SK-N-SH (cell line): ENCODE data around the gene GUCY2D. TPM values are rescaled to one million over a fixed set of nuclear protein-coding genes. Genes with fewer than 3 reads are reported as not detected.

Experiments
- CTCF ChIA-PET: fragments of 300-600, 350-600 bp; formaldehyde crosslinking; extraction: SDS; loops from one replicate; lab custom pipeline; 2021; lab: Yijun Ruan, JAX
- POLR2A ChIA-PET: fragments of 350-600 bp; sonication (Branson Sonifier 250); formaldehyde crosslinking; extraction: SDS; loops from one replicate; lab custom pipeline; 2020; ENCODE audit warnings: antibody characterized with exemption, inconsistent platforms; lab: Yijun Ruan, JAX
- DNase-seq: peaks from one replicate; pipeline ENCODE4 v3.0.0; 2012
- H2AFZ ChIP-seq: fragments of 200-600 bp; sonication (generic); 2 replicates; pipeline ENCODE4 v1.8.1; 2016; ENCODE audit warnings: antibody characterized with exemption, mild to moderate bottlenecking, low read depth
- H3F3A ChIP-seq: fragments of 200-600 bp; sonication (generic); replicated peaks from 2 replicates; pipeline ENCODE3; 2016; ENCODE audit warnings: antibody characterized with exemption, mild to moderate bottlenecking; ENCODE audit not compliant: insufficient read depth
- H3K27ac ChIP-seq, 2 experiments: fragments of 200-500 bp in 1 of 2; fragments of 200-600 bp in 1 of 2; sonication (Bioruptor generic) in 1 of 2; sonication (generic), shearing (Covaris generic) in 1 of 2; 2 replicates each; pipeline versions ENCODE4 v1.5.1 to v1.6.1; 2014 to 2016; ENCODE audit warnings: low read depth in 2 of 2, inconsistent platforms in 1 of 2, low read length in 1 of 2, mild to moderate bottlenecking in 1 of 2, mixed read lengths in 1 of 2
- H3K27me3 ChIP-seq: fragments of 200-600 bp; sonication (generic), shearing (Covaris generic); 2 replicates; pipeline ENCODE4 v1.6.1; 2016; ENCODE audit warnings: mixed run types; ENCODE audit not compliant: insufficient read depth
- H3K36me3 ChIP-seq, 2 experiments: fragments of 200-500 bp in 1 of 2; fragments of 200-600 bp in 1 of 2; sonication (Bioruptor generic) in 1 of 2; sonication (generic) in 1 of 2; replicated peaks in 1 of 2; 2 replicates each; pipeline versions ENCODE3 to v1.5.1; 2014 to 2016; ENCODE audit warnings: low read length in 1 of 2, mild to moderate bottlenecking in 1 of 2; ENCODE audit not compliant: insufficient read depth in 2 of 2, control insufficient read depth in 1 of 2
- H3K4me1 ChIP-seq, 2 experiments: fragments of 200-500 bp in 1 of 2; fragments of 200-600 bp in 1 of 2; sonication (Bioruptor generic) in 1 of 2; sonication (generic), shearing (Covaris generic) in 1 of 2; 2 replicates each; pipeline versions ENCODE4 v1.5.1 to v1.6.1; 2014 to 2016; ENCODE audit warnings: low read depth in 1 of 2, low read length in 1 of 2, mixed run types in 1 of 2; ENCODE audit not compliant: insufficient read depth in 2 of 2, control insufficient read depth in 1 of 2
- H3K4me2 ChIP-seq: fragments of 200-600 bp; sonication (generic), shearing (Covaris generic); 2 replicates; pipeline ENCODE4 v1.6.1; 2017; ENCODE audit warnings: mixed run types
- H3K4me3 ChIP-seq, 2 experiments: fragments of 200-500 bp in 1 of 2; fragments of 200-600 bp in 1 of 2; sonication (Bioruptor generic) in 1 of 2; sonication (generic), shearing (Covaris generic) in 1 of 2; 2 replicates each; pipeline versions ENCODE4 v1.5.1 to v1.8.1; 2014 to 2016; ENCODE audit warnings: low read depth in 2 of 2, inconsistent platforms in 1 of 2, low read length in 1 of 2, mild to moderate bottlenecking in 1 of 2, mixed read lengths in 1 of 2, moderate library complexity in 1 of 2
- H3K79me2 ChIP-seq: fragments of 200-600 bp; sonication (generic); 2 replicates; pipeline ENCODE4 v1.8.1; 2017; ENCODE audit warnings: mild to moderate bottlenecking; ENCODE audit not compliant: insufficient read depth
- H3K9ac ChIP-seq: fragments of 200-600 bp; sonication (generic); 2 replicates; pipeline ENCODE4 v1.6.1; 2017; ENCODE audit warnings: mixed run types
- H3K9me2 ChIP-seq: fragments of 200-600 bp; sonication (generic); 2 replicates; pipeline ENCODE4 v1.6.1; 2017; ENCODE audit warnings: mixed run types
- H3K9me3 ChIP-seq: fragments of 200-600 bp; sonication (generic); 2 replicates; pipeline ENCODE4 v1.6.1; 2017; ENCODE audit warnings: mixed run types, mild to moderate bottlenecking, moderate library complexity
- H4K20me1 ChIP-seq: fragments of 200-600 bp; sonication (generic); 2 replicates; pipeline ENCODE4 v1.6.1; 2017; ENCODE audit warnings: mild to moderate bottlenecking, mixed run types; ENCODE audit not compliant: insufficient read depth
- CHD2 ChIP-seq: fragments of 150-350 bp; IDR thresholded peaks from 2 replicates; pipeline ENCODE4 v1.6.1; 2018; ENCODE audit warnings: low read length; ENCODE audit not compliant: partially characterized antibody
- FOSL2 ChIP-seq: IDR thresholded peaks from 2 replicates; pipeline ENCODE4 v1.4.0; 2012; ENCODE audit warnings: low read depth, mild to moderate bottlenecking, moderate library complexity, borderline replicate concordance
- FOXJ3 ChIP-seq: sonication (generic); formaldehyde crosslinking; IDR thresholded peaks from 2 replicates; pipeline ENCODE4 v1.5.1; 2020; ENCODE audit warnings: mild to moderate bottlenecking, missing genetic modification reagents
- GABPA ChIP-seq: IDR thresholded peaks from 2 replicates; pipeline ENCODE4 v1.4.0; 2012; ENCODE audit warnings: low read depth, mild to moderate bottlenecking
- MXI1 ChIP-seq: IDR thresholded peaks from 2 replicates; pipeline ENCODE4 v1.6.1; 2012; ENCODE audit warnings: mild to moderate bottlenecking, low read depth, low read length, improper control_type of control experiment
- NRF1 ChIP-seq: IDR thresholded peaks from 2 replicates; pipeline ENCODE4 v1.6.1; 2012; ENCODE audit warnings: low read depth, mild to moderate bottlenecking, low read length
- RCOR1 ChIP-seq: fragments of 150-350 bp; IDR thresholded peaks from 2 replicates; pipeline ENCODE4 v1.6.1; 2017; ENCODE audit warnings: antibody characterized with exemption, low read length
- RFX5 ChIP-seq: IDR thresholded peaks from 2 replicates; pipeline ENCODE4 v1.6.1; 2012; ENCODE audit warnings: mild to moderate bottlenecking, improper control_type of control experiment, low read length
- RXRA ChIP-seq: IDR thresholded peaks from 2 replicates; pipeline ENCODE4 v1.4.0; 2012; ENCODE audit warnings: low read depth, mild to moderate bottlenecking, borderline replicate concordance
- SIN3A ChIP-seq: IDR thresholded peaks from 2 replicates; pipeline ENCODE4 v1.6.1; 2012; ENCODE audit warnings: low read depth, mild to moderate bottlenecking, low read length, moderate library complexity, borderline replicate concordance
- SMC3 ChIP-seq: IDR thresholded peaks from 2 replicates; pipeline ENCODE4 v1.6.1; 2012; ENCODE audit warnings: low read depth, low read length, improper control_type of control experiment
- TEAD4 ChIP-seq: IDR thresholded peaks from 2 replicates; pipeline ENCODE4 v1.4.0; 2012; ENCODE audit warnings: mild to moderate bottlenecking, borderline replicate concordance; ENCODE audit not compliant: insufficient read depth
- YY1 ChIP-seq: IDR thresholded peaks from 2 replicates; pipeline ENCODE4 v1.4.0; 2012; ENCODE audit warnings: low read depth, mild to moderate bottlenecking
- WGBS: methylation state at CpG from one replicate; pipeline ENCODE4 v1.1.6; 2017; ENCODE audit warnings: low lambda C conversion rate; 5-methylcytosine and 5-hydroxymethylcytosine counted together
- polyA plus RNA-seq, 3 experiments: library from polyadenylated mRNA; depleted of rRNA; stranded (reverse); fragments of >200 nt; gene quantifications; 2 replicates each; pipeline ENCODE4 v1.2.3, GENCODE V29; 2012
- TF ChIP-seq, protein P1 (sequence below): IDR thresholded peaks from 2 replicates; pipeline ENCODE4 v1.6.1; 2012; ENCODE audit warnings: mild to moderate bottlenecking, low read depth, low read length, moderate library complexity
- TF ChIP-seq, protein P2 (sequence below): fragments of 150-350 bp; IDR thresholded peaks from 2 replicates; pipeline ENCODE4 v1.6.1; 2017; ENCODE audit warnings: antibody characterized with exemption, low read length, low read depth, borderline replicate concordance
- TF ChIP-seq, protein P3 (sequence below): IDR thresholded peaks from 2 replicates; pipeline ENCODE4; 2012

The GUCY2D gene
- polyA plus RNA-seq, 1 of the 3 experiments (the other 2 are of a cell fraction), result not detected

- no peak for DNase-seq
These were observed 51.2 kb downstream of the GUCY2D start for GRCh38 chr17:8053600-8053999.

More at GRCh38 chr17:8053600-8053999, 51.2 kb downstream of the GUCY2D start:
- Histone ChIP-seq H3K9me3 (no peaks in the 10 kb centered on the region), H3K27me3 (no peaks in the 10 kb centered on the region), H3K79me2 (no peaks in the 10 kb centered on the region), H4K20me1 (no peaks in the 10 kb centered on the region), H3K9ac (no peak overlapping the region), H3K9me2 (no peaks in the 10 kb centered on the region), H3K4me1 (peaks cover 0 to 3% of the 10 kb centered on the region in 2 experiments; a peak in 2 of 4 replicates), H2AFZ (no peak overlapping the region), H3K4me3 (no peak overlapping the region), H3K4me2 (no peak overlapping the region), H3K27ac (no peak overlapping the region), H3F3A (no peaks in the 10 kb centered on the region), H3K36me3 (no peaks in the 10 kb centered on the region)
- CTCF ChIA-PET, result interaction anchor here (0.7 to 1.5 kb wide), 4 partner anchors 11 to 228 kb away, joined by 3 read pairs; no protein-coding TSS in a partner anchor
- 84% methylated on average over 7 of the region's 7 CpGs for WGBS
- POLR2A ChIA-PET, result no interaction called here
- TF ChIP-seq RFX5 (no peak), NRF1 (no peak), TEAD4 (no peak), RXRA (no peak), RCOR1 (no peak), YY1 (no peak), FOSL2 (no peak), CHD2 (no peak), GABPA (no peak), SIN3A (no peak), SMC3 (no peak), MXI1 (no peak), FOXJ3 (no peak)
- TF ChIP-seq, protein P1, sequence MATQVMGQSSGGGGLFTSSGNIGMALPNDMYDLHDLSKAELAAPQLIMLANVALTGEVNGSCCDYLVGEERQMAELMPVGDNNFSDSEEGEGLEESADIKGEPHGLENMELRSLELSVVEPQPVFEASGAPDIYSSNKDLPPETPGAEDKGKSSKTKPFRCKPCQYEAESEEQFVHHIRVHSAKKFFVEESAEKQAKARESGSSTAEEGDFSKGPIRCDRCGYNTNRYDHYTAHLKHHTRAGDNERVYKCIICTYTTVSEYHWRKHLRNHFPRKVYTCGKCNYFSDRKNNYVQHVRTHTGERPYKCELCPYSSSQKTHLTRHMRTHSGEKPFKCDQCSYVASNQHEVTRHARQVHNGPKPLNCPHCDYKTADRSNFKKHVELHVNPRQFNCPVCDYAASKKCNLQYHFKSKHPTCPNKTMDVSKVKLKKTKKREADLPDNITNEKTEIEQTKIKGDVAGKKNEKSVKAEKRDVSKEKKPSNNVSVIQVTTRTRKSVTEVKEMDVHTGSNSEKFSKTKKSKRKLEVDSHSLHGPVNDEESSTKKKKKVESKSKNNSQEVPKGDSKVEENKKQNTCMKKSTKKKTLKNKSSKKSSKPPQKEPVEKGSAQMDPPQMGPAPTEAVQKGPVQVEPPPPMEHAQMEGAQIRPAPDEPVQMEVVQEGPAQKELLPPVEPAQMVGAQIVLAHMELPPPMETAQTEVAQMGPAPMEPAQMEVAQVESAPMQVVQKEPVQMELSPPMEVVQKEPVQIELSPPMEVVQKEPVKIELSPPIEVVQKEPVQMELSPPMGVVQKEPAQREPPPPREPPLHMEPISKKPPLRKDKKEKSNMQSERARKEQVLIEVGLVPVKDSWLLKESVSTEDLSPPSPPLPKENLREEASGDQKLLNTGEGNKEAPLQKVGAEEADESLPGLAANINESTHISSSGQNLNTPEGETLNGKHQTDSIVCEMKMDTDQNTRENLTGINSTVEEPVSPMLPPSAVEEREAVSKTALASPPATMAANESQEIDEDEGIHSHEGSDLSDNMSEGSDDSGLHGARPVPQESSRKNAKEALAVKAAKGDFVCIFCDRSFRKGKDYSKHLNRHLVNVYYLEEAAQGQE, result no peak
- TF ChIP-seq, protein P2, sequence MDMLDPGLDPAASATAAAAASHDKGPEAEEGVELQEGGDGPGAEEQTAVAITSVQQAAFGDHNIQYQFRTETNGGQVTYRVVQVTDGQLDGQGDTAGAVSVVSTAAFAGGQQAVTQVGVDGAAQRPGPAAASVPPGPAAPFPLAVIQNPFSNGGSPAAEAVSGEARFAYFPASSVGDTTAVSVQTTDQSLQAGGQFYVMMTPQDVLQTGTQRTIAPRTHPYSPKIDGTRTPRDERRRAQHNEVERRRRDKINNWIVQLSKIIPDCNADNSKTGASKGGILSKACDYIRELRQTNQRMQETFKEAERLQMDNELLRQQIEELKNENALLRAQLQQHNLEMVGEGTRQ, result no peak
- TF ChIP-seq, protein P3, sequence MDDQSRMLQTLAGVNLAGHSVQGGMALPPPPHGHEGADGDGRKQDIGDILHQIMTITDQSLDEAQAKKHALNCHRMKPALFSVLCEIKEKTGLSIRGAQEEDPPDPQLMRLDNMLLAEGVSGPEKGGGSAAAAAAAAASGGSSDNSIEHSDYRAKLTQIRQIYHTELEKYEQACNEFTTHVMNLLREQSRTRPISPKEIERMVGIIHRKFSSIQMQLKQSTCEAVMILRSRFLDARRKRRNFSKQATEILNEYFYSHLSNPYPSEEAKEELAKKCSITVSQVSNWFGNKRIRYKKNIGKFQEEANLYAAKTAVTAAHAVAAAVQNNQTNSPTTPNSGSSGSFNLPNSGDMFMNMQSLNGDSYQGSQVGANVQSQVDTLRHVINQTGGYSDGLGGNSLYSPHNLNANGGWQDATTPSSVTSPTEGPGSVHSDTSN, result no peak
